ENCODE measurements around the gene C14orf93.

DNA sequence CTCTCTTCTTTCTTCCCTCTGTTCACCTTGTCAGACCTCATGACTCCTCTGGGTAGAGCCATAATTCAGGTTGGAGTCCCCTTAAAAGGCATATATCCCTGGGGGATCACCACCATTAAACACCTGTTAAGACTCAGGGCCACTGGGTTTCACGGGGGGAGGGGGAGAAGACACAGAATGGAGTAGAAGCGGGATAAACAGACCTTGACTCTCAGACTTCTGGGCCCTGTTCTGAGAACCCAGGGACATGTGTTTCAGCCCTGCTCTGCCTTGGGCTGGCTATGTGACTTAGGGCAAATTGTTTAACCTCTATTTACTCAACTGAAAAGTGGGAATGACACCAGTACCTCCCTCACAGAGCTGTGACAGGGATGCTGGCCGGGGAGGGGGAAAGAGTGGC, 42.7 kb upstream of the C14orf93 start:
- TF ChIP-seq, protein P1, sequence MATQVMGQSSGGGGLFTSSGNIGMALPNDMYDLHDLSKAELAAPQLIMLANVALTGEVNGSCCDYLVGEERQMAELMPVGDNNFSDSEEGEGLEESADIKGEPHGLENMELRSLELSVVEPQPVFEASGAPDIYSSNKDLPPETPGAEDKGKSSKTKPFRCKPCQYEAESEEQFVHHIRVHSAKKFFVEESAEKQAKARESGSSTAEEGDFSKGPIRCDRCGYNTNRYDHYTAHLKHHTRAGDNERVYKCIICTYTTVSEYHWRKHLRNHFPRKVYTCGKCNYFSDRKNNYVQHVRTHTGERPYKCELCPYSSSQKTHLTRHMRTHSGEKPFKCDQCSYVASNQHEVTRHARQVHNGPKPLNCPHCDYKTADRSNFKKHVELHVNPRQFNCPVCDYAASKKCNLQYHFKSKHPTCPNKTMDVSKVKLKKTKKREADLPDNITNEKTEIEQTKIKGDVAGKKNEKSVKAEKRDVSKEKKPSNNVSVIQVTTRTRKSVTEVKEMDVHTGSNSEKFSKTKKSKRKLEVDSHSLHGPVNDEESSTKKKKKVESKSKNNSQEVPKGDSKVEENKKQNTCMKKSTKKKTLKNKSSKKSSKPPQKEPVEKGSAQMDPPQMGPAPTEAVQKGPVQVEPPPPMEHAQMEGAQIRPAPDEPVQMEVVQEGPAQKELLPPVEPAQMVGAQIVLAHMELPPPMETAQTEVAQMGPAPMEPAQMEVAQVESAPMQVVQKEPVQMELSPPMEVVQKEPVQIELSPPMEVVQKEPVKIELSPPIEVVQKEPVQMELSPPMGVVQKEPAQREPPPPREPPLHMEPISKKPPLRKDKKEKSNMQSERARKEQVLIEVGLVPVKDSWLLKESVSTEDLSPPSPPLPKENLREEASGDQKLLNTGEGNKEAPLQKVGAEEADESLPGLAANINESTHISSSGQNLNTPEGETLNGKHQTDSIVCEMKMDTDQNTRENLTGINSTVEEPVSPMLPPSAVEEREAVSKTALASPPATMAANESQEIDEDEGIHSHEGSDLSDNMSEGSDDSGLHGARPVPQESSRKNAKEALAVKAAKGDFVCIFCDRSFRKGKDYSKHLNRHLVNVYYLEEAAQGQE (IDR thresholded peaks at IDR 0.05; ENCODE audit: insufficient read depth in 1 of 2, low read depth in 2 of 2, low read length in 2 of 2), result no peak
- TF ChIP-seq POLR2AphosphoS5 (IDR thresholded peaks at IDR 0.05; ENCODE audit: low read depth, low read length) (no peak), SIN3A (IDR thresholded peaks at IDR 0.05; ENCODE audit: borderline replicate concordance, insufficient read depth, low read length) (no peak), TAF1 (IDR thresholded peaks at IDR 0.05; ENCODE audit: borderline replicate concordance, insufficient read depth, low read length) (no peak), FOXP2 (optimal IDR thresholded peaks at IDR 0.05; ENCODE audit: borderline replicate concordance, extremely low read depth, extremely low read length, insufficient read depth) (no peak)

Data from PFSK-1 (cell line).